ENCODE results near the gene HELLS. TPM values are rescaled to one million over a fixed set of nuclear protein-coding genes. Genes with fewer than 3 reads are reported as not detected.
"Not testable (repeated sequence)": the region's sequence is repeated elsewhere in the genome, so short reads cannot be mapped to it uniquely, and the experiment has no call there.

Gene HELLS
- total and polyA plus RNA-seq, 8 donors = 20.0 to 47.5 (median 35.7) TPM

DNA sequence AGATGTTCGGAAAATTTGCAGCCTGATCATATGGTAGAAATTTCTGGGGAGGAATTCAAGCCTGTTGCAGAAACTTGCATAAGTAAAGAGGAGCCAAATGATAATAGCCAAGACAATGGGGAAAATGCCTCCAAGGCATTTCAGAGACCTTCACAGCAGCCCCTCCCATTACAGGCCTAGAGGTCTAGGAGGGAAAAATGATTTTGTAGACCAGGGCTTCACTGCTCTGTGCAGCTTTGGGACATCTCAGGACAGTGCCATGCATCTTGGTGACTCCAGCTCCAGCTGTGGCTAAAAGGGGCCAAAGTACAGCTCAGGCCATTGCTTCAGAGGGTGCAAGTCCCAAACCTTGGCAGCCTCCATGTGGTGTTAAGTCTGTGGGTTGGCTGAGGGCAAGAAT, 87.4 kb downstream of the HELLS start:
- no peaks in the 10 kb centered on the region for H3K36me3 ChIP-seq
- intact Hi-C loops (cut with DNase I) = no loop called here
- TF ChIP-seq, protein P1, sequence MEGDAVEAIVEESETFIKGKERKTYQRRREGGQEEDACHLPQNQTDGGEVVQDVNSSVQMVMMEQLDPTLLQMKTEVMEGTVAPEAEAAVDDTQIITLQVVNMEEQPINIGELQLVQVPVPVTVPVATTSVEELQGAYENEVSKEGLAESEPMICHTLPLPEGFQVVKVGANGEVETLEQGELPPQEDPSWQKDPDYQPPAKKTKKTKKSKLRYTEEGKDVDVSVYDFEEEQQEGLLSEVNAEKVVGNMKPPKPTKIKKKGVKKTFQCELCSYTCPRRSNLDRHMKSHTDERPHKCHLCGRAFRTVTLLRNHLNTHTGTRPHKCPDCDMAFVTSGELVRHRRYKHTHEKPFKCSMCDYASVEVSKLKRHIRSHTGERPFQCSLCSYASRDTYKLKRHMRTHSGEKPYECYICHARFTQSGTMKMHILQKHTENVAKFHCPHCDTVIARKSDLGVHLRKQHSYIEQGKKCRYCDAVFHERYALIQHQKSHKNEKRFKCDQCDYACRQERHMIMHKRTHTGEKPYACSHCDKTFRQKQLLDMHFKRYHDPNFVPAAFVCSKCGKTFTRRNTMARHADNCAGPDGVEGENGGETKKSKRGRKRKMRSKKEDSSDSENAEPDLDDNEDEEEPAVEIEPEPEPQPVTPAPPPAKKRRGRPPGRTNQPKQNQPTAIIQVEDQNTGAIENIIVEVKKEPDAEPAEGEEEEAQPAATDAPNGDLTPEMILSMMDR (IDR thresholded peaks at IDR 0.05) = no peak
- H3K4me3 ChIP-seq = no peak overlapping the region
- no peak for ATAC-seq
- no peaks in the 10 kb centered on the region for H3K27me3 ChIP-seq
- H3K27ac ChIP-seq = no peak overlapping the region
- H3K4me1 ChIP-seq = no peaks in the 10 kb centered on the region
- H3K9me3 ChIP-seq = peaks cover 0 to 21% of the 10 kb centered on the region in 2 donors
- no peak for DNase-seq

DNA sequence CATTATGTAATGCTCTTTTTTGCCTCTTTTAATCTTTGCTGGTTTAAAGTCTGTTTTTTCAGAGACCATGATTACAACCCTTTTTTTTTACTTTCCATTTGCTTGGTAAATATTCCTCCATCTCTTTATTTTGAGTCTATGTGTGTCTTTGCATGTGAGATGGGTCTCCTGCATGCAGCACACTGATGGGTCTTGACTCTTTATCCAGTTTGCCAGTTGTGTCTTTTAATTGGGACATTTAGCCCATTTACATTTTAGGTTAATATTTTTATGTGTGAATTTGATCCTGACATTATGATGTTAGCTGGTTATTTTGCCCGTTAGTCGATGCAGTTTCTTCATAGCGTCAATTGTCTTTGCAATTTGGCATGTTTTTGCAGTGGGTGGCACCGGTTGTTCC, 92.5 kb downstream of the HELLS start:
- H3K27ac ChIP-seq; H3K4me1 ChIP-seq; DNase-seq; ATAC-seq; H3K4me3 ChIP-seq; intact Hi-C loops (cut with DNase I); H3K36me3 ChIP-seq; H3K27me3 ChIP-seq: not testable (repeated sequence)
- peaks cover 0 to 32% of the 10 kb centered on the region in 2 donors for H3K9me3 ChIP-seq

DNA sequence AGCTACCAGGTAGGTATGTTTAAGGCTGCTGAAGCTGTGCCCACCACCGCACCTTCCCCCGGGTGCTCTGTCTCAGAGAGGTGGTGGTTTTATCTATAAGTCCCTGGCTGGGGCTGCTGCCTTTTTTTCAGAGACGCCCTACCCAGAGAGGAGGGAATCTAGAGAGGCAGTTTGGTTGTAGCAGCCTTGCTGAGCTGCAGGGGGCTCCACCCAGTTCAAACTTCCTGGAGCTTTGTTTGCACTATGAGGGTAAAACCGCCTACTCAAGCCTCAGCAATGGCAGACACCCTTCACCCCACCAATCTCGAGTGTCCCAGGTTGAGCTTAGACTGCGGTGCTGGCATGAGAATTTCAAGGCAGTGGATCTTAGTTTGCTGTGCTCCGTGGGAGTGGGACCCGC, 94.3 kb downstream of the HELLS start:
- Histone ChIP-seq H3K9me3 (peaks cover 0 to 25% of the 10 kb centered on the region in 2 donors), H3K27me3 (no peaks in the 10 kb centered on the region), H3K4me1 (no peaks in the 10 kb centered on the region), H3K4me3 (no peak overlapping the region), H3K27ac (no peak overlapping the region), H3K36me3 (no peaks in the 10 kb centered on the region)
- TF ChIP-seq, protein P1 (IDR thresholded peaks at IDR 0.05) = no peak
- ATAC-seq = no peak
- DNase-seq = no peak
- intact Hi-C loops (cut with DNase I) = no loop called here

DNA sequence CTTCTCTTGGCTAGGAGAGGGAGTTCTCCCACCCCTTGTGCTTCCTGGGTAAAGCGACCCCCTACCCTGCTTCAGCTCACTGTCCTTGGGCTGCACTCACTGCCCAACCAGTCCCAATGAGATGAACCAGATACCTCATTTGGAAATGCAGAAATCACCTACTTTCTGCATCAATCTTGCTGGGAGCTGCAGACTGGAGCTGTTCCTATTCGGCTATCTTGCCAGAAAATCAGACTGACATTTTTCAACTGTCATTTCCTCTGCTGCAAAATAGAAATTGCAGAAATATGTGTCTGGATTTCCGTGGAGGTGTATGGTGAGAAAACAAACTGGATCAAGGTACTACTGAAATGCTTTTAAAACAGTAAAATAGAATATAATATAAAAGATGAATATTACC, 95.0 kb downstream of the HELLS start:
- H3K27ac ChIP-seq = no peak overlapping the region
- TF ChIP-seq, protein P1 (IDR thresholded peaks at IDR 0.05) = no peak
- no peak overlapping the region for H3K4me3 ChIP-seq
- no peaks in the 10 kb centered on the region for H3K36me3 ChIP-seq
- ATAC-seq = no peak
- no peaks in the 10 kb centered on the region for H3K4me1 ChIP-seq
- H3K9me3 ChIP-seq = peaks cover 0 to 25% of the 10 kb centered on the region in 2 donors
- H3K27me3 ChIP-seq = no peaks in the 10 kb centered on the region
- intact Hi-C loops (cut with DNase I) = no loop called here
- no peak for DNase-seq

DNA sequence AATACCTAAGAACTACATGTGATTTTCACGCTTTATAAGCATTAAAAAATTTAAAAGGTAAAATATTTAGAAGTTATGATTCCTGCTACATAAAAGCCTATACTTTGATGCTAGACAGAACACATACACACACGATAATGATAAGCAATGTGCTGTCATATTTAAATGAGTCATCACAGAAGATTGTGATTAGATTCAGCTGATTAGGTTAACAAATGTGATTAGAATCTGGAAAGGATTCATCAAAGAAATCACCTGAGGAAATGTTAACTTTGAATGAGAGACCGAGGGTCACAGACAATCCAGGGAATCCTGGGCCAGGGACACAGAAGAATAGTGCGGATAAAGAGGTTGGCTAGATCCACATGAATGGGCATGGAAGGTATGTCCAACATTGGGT, 95.9 kb downstream of the HELLS start:
- DNase-seq = no peak
- ATAC-seq = no peak
- TF ChIP-seq, protein P1 (IDR thresholded peaks at IDR 0.05) = no peak
- Histone ChIP-seq H3K4me1 (no peaks in the 10 kb centered on the region), H3K27me3 (no peaks in the 10 kb centered on the region), H3K9me3 (peaks cover 0 to 25% of the 10 kb centered on the region in 2 donors), H3K36me3 (no peaks in the 10 kb centered on the region), H3K4me3 (no peak overlapping the region), H3K27ac (no peak overlapping the region)
- intact Hi-C loops (cut with DNase I) = no loop called here

DNA sequence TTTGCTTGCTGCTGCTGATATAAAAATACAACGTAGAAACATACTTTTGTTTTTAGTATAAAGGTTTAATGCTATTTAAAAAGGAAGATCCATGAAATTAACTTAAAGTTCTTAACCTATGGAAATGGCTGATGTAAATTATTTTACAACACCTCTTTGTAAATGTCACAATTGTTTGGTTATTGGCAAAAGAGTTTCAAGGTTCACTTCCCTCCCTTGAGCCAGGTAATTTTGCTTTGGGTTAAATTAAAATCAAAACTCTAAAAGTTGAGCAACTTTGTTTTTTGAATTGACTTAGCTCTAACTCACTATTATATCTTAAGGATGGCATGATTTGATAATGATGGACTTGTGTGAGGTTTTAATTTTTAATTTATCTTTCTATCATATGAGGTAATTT, 98.8 kb downstream of the HELLS start:
- ATAC-seq (no peak), DNase-seq (no peak)
- Histone ChIP-seq H3K27me3 (no peaks in the 10 kb centered on the region), H3K27ac (no peak overlapping the region), H3K36me3 (no peaks in the 10 kb centered on the region), H3K9me3 (peaks cover 0 to 1% of the 10 kb centered on the region in 2 donors), H3K4me1 (no peaks in the 10 kb centered on the region), H3K4me3 (no peak overlapping the region)
- intact Hi-C loops (cut with DNase I) = no loop called here
- TF ChIP-seq, protein P1 (IDR thresholded peaks at IDR 0.05) = no peak
